Activated naive CD4-positive, alpha-beta T cell treated with anti-CD3 and anti-CD28 coated beads, Interleukin-2, amount 10 ng/mL, durations not matched to agents 7 days and 5 days (primary cell): ENCODE results near the gene THNSL1.
A peak's percentile ranks its signal among the peaks of the same experiment; 100 is the strongest.
"Not testable (repeated sequence)": the region's sequence is repeated elsewhere in the genome, so short reads cannot be mapped to it uniquely, and the experiment has no call there.

Experiments
- CTCF ChIA-PET: fragments of 350-600 bp; sonication (Branson Sonifier 250); formaldehyde crosslinking; loops from one replicate; lab custom pipeline; 2021; ENCODE audit warnings: antibody characterized with exemption; lab: Charles Lee
- DNase-seq: peaks from one replicate; pipeline ENCODE4 v3.0.0-alpha.2; 2020
- H3K27ac Mint-ChIP-seq: one replicate; pipeline ENCODE4 v1.8.0; 2021; ENCODE audit warnings: mild to moderate bottlenecking, moderate library complexity, mixed read lengths
- H3K27me3 Mint-ChIP-seq: one replicate; pipeline ENCODE4 v1.8.0; 2021; ENCODE audit warnings: mild to moderate bottlenecking, mixed read lengths
- H3K36me3 Mint-ChIP-seq: one replicate; pipeline ENCODE4 v1.8.0; 2021; ENCODE audit warnings: mixed read lengths
- H3K4me1 Mint-ChIP-seq: one replicate; pipeline ENCODE4 v1.8.0; 2021; ENCODE audit warnings: mixed read lengths
- H3K4me3 Mint-ChIP-seq: one replicate; pipeline ENCODE4 v1.8.0; 2021; ENCODE audit warnings: mild to moderate bottlenecking, moderate library complexity, mixed read lengths
- H3K9me3 Mint-ChIP-seq: one replicate; pipeline ENCODE4 v1.8.0; 2021; ENCODE audit warnings: mixed read lengths

THNSL1 gene, protein sequence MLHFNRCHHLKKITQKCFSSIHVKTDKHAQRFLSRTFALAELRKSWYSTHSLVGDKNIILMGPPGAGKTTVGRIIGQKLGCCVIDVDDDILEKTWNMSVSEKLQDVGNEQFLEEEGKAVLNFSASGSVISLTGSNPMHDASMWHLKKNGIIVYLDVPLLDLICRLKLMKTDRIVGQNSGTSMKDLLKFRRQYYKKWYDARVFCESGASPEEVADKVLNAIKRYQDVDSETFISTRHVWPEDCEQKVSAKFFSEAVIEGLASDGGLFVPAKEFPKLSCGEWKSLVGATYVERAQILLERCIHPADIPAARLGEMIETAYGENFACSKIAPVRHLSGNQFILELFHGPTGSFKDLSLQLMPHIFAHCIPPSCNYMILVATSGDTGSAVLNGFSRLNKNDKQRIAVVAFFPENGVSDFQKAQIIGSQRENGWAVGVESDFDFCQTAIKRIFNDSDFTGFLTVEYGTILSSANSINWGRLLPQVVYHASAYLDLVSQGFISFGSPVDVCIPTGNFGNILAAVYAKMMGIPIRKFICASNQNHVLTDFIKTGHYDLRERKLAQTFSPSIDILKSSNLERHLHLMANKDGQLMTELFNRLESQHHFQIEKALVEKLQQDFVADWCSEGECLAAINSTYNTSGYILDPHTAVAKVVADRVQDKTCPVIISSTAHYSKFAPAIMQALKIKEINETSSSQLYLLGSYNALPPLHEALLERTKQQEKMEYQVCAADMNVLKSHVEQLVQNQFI

DNA sequence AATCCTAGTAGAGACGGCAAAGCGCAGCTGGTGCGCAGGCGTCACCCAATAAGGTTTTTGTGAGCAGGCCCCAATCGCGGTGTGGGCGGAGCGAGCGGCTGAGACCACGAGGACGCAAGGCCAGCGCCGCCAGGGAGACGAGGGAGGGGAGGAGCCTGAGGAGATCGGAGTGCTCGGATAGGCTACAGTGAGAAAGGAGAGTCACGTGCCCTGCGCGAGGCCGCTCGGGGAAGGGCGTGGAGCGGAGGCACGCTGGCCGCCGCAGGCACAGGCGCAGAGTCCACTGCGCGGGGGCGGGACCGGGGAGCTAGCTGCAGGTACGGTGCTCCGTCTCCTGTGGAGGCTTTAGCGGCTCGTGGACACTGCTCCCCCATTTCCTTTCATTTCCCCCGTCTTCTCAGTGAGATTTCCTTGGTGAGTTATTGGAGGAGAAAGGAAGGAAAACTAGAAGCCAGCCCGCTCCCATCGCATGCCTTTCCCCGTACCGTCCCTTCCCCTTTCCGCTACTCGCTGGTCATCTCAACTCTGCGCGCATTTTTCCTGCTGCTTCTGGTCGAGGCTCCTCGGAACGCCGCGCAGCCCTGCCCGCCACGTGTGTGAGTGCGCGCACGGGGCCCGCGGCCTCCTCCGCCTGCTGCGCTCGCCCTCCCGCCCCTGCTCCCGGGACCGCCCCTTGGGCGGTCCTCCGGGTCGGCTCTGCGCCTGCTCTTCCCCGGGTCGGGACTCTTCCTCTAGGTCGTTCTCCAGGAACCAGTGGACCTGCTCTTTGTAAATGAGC is at the start of gene THNSL1:
Gene THNSL1 (plus strand): TSS at position 237 of the 778 bp plus-strand sequence. CDS start 6,612 bp downstream, outside the sequence.
- CTCF ChIA-PET = interaction anchor here (0.7 to 1.4 kb wide), 2 partner anchors 161 to 293 kb away, joined by 3 to 4 read pairs; partner anchors contain the start of gene ARHGAP21
- Mint-ChIP-seq H3K27me3 (peaks cover 4% of the 10 kb centered on the region), H3K9me3 (peaks cover 2% of the 10 kb centered on the region), H3K4me1 (peaks cover 20% of the 10 kb centered on the region), H3K4me3 (peak within 1 kb of the TSS; percentile 85), H3K36me3 (no peaks in the 10 kb centered on the region), H3K27ac (peak within 1 kb of the TSS; percentile 90)
- peak; percentile 99 for DNase-seq

DNA sequence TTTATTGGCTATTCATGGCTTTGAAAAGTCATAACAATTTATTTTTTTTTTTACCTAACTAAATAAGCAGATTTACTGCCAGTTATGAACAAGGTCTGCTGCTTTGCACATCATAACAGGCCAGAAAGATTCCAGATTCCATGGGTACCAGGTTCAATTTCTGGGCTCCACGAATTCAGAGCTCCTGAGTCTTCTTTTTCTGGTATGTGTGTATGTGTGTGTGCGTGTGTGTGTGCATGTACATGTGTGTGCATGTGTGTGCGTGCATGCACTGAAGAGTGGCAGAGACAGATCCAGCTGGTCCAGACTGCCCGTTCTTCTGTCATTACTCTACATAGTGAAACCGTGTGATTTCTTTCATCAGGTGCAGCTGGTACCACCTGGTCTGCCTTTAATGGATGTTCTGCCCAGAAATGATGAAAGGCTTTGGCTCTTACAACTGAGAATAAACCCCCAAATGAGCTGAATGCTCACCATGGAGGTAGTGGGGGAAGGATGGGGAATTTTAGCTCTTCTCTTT is 49.4 kb upstream of the THNSL1 start:
- Mint-ChIP-seq H3K27me3 (peaks cover 4% of the 10 kb centered on the region), H3K4me3 (no peak overlapping the region), H3K9me3 (no peaks in the 10 kb centered on the region), H3K4me1 (peaks cover 5% of the 10 kb centered on the region), H3K36me3 (no peaks in the 10 kb centered on the region), H3K27ac (no peak overlapping the region)
- DNase-seq = no peak
- CTCF ChIA-PET = no interaction called here

DNA sequence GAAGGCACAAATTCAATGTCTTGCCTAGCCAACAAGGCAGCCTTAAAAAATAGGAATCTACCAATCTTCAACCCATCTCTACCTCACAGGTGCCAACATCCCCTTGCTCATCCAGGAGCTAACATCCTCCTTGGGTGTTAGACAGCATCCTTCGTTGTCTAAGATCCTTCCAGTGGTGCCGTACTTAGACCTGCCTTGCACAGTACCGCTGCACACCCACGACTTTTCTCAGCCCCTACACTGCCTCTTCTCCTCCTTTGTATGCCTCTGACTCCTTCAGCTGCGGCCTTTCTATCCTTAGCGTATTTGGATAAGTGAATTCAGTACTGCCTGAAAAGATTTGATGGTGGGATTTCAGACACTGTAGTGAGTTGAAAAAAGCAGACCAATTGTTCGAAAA is 48.1 kb upstream of the THNSL1 start:
- Mint-ChIP-seq H3K4me3 (no peak overlapping the region), H3K36me3 (no peaks in the 10 kb centered on the region), H3K27me3 (peaks cover 4% of the 10 kb centered on the region), H3K4me1 (peaks cover 5% of the 10 kb centered on the region), H3K9me3 (no peaks in the 10 kb centered on the region), H3K27ac (no peak overlapping the region)
- no peak for DNase-seq
- CTCF ChIA-PET = no interaction called here

DNA sequence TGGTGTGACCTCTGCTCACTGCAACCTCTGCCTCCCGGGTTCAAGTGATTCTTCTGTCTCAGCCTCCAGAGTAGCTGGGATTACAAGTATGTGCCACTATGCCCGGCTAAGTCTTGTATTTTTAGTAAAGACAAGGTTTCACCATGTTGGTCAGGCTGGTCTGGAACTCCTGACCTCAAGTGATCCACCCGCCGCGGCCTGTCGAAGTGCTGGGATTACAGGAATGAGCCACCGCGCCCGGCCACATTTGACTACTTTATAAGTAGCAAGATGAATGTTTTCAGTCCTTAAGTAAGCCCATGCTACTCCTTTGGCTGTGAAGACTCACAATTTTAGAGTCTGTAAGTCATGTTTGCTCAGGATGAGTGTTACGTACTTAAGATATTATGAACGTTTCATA is 47.5 kb upstream of the THNSL1 start:
- not testable (repeated sequence) for H3K9me3 Mint-ChIP-seq, H3K27ac Mint-ChIP-seq, H3K36me3 Mint-ChIP-seq, H3K4me1 Mint-ChIP-seq, H3K4me3 Mint-ChIP-seq, H3K27me3 Mint-ChIP-seq, DNase-seq
- CTCF ChIA-PET = interaction anchor here (1.0 kb wide), 1 partner anchor 351 kb away, joined by 3 read pairs; no protein-coding TSS in a partner anchor

DNA sequence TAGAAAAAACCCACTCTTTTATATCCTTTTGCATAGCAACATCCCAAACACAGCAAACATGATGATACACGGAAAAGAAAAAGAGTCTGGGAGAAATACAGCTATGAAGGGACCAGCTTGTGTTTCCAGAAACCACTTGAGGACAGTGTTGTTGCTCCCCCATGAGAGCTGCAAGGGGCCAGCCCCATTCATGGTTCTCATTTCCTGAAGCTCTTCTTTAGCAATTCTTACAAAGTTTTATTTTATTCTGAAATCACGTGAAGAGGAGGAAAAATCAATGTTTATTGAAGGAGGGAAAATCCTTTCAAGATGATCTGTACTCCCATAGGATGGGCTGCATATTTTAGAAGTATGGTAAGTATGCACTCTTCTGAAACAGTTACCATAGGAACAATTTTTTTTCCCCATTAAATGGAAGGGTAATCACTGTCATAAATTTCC is 46.6 kb upstream of the THNSL1 start:
- DNase-seq = no peak
- no peak overlapping the region for H3K27ac Mint-ChIP-seq
- H3K4me3 Mint-ChIP-seq = no peak overlapping the region
- H3K36me3 Mint-ChIP-seq = no peaks in the 10 kb centered on the region
- peaks cover 4% of the 10 kb centered on the region for H3K27me3 Mint-ChIP-seq
- peaks cover 5% of the 10 kb centered on the region for H3K4me1 Mint-ChIP-seq
- no peaks in the 10 kb centered on the region for H3K9me3 Mint-ChIP-seq
- CTCF ChIA-PET = interaction anchor here (1.0 kb wide), 1 partner anchor 352 kb away, joined by 3 read pairs; no protein-coding TSS in a partner anchor

DNA sequence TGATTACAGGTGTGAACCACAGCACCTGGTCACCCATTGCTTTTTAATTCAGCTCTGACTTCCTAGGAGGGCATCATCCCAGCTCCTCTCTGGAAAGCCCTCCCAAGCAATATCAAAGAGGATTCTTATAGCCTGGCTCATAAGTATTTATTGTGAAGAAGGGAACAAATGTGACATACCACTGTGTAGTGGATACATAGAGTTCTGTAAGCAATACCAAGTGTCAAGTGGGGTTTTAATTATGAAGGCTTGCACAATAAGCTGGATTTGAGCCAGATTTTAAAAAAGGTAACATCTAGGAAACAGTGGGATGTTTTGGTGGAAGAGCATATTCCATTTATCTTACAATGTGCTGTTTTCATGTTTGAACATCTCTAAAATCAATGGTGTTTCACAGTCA is 45.0 kb upstream of the THNSL1 start:
- H3K36me3 Mint-ChIP-seq = no peaks in the 10 kb centered on the region
- CTCF ChIA-PET = no interaction called here
- no peak overlapping the region for H3K4me3 Mint-ChIP-seq
- H3K9me3 Mint-ChIP-seq = no peaks in the 10 kb centered on the region
- peaks cover 2% of the 10 kb centered on the region for H3K27me3 Mint-ChIP-seq
- H3K4me1 Mint-ChIP-seq = peaks cover 5% of the 10 kb centered on the region
- no peak for DNase-seq
- H3K27ac Mint-ChIP-seq = no peak overlapping the region

DNA sequence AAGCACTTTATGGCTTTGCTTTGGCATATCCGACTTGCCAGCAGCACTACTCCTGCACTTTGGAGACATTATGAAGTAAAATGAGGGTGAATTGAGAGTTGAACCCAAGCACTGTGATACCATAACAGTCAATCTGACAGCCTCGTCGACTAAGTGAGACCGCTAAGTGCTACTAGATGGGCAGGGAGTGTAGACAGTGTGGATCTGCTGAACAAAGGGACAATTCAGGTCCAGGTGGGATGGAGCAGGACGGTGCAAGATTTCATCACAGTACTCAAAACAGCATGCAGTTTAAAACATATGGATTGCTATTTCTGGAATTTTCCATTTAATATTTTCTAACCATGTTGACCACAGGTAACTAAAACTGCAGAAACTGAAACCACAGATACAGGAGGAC is 43.2 kb upstream of the THNSL1 start:
- DNase-seq = no peak
- Mint-ChIP-seq H3K36me3 (no peaks in the 10 kb centered on the region), H3K9me3 (no peaks in the 10 kb centered on the region), H3K4me1 (peaks cover 5% of the 10 kb centered on the region), H3K4me3 (no peak overlapping the region), H3K27ac (no peak overlapping the region), H3K27me3 (peaks cover 5% of the 10 kb centered on the region)
- CTCF ChIA-PET = no interaction called here

DNA sequence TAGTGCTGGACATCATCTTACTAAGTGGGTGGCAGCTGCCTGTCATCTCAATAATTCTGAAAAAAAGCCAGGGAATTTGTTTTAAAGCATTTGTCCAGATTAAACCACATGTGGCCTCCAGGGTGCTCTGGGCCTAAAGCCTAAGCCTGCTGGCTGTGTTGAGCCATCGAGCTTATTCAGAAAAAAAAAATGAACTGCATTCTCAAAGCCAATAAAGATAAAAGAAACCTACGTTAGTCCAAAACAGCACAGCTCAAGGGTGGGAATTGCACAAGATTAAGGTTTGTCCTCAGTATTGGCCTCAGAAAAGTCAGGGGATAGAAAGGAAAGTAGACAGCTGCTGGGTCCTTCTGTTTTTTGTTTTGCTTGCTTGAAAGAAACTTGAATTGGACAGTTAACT is 41.4 kb upstream of the THNSL1 start:
- Mint-ChIP-seq H3K4me3 (no peak overlapping the region), H3K4me1 (peaks cover 3% of the 10 kb centered on the region), H3K27me3 (peaks cover 13% of the 10 kb centered on the region), H3K27ac (no peak overlapping the region), H3K9me3 (no peaks in the 10 kb centered on the region), H3K36me3 (no peaks in the 10 kb centered on the region)
- no peak for DNase-seq
- CTCF ChIA-PET = no interaction called here

DNA sequence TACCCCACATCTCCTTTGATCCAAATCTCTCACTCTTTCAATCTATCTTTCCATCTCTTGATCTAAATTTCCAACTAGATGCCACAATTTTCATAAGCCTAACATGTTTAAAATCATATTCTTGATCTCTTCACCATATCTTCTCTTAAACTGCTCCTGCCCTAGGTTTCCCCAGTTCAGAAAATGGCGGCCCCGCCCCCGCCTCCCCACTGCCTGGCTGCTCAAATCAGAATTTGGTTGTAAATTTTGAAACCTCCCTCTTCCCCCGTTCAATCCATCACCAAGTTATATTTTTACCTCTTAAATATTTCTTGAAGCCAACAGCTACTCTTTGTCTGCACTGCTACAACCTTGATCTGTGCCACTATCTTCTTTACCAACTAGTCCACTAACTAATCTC is 36.7 kb upstream of the THNSL1 start:
- Mint-ChIP-seq H3K27me3 (peaks cover 16% of the 10 kb centered on the region), H3K27ac (no peak overlapping the region), H3K36me3 (no peaks in the 10 kb centered on the region), H3K4me3 (no peak overlapping the region), H3K4me1 (peaks cover 16% of the 10 kb centered on the region), H3K9me3 (no peaks in the 10 kb centered on the region)
- CTCF ChIA-PET = no interaction called here
- DNase-seq = no peak

DNA sequence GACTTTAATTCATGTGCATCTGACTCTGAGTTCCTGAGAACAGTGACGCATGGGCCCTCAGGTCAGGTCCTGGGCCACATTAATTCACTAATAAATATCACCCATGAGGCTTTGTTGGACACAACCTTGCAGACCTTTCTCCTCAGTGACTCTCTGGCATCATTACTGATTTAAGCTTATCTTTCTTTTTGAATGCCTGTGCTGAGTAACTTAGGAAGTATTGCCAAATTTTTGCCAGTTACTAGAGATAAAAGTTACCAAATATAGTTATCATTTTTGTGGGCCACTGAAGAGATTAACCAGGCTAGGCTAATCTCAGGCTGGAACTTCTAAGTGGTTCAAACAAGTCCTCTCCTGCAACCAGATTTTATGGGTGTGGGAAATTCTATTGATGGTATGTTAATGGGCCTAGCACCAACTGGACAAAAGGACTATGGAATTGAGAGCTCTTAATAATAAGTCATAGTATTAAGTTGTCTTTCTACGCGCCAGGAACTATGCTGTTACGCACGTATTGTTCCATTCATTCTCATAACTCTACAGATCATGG is 35.2 kb upstream of the THNSL1 start:
- DNase-seq = no peak
- CTCF ChIA-PET = interaction anchor here (0.5 to 1.4 kb wide), 2 partner anchors 25 to 364 kb away, joined by 4 to 7 read pairs; no protein-coding TSS in a partner anchor
- Mint-ChIP-seq H3K4me3 (no peak overlapping the region), H3K4me1 (peaks cover 16% of the 10 kb centered on the region), H3K36me3 (no peaks in the 10 kb centered on the region), H3K9me3 (no peaks in the 10 kb centered on the region), H3K27me3 (peaks cover 15% of the 10 kb centered on the region), H3K27ac (no peak overlapping the region)

DNA sequence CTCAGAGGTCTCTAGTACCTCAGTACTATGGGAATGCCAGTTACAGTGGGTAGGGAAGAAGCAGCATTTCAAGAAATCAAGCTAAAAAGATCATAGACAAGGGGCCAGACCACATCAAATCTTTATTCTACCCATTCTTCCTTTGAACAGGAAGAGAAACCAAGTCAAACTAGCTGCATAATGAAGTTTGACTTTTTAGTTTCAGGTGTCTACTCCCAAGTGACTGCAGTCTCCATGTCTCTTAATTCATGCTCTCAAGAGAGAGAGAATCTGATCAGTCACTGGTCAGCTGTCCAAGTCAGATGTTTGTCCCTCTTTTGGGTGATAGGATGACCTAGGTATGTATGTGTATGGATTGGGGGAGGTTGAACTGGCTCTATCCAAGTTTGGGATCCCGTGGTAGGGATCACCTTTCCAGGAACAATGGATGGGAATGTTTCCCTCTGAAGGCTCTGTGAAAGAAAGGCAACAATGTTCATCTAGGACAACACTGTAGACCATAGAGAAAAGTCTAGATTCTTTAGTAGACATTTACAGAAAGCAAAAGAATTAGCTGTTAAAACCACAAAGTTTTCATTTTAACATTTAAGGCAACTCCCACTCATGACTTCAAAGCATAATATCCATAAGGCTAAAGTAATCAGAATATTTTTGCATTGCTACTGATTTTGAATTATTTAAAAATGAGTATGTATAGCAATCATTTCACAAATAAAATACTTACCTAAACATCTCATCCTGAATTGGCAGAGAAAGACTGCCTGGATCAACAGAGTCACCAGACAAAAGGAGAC is 33.9 kb upstream of the THNSL1 start:
- no peaks in the 10 kb centered on the region for H3K9me3 Mint-ChIP-seq
- H3K4me3 Mint-ChIP-seq = no peak overlapping the region
- DNase-seq = no peak
- CTCF ChIA-PET = interaction anchor here (0.6 to 1.4 kb wide), 2 partner anchors 365 to 893 kb away, joined by 3 to 7 read pairs; no protein-coding TSS in a partner anchor
- peaks cover 16% of the 10 kb centered on the region for H3K4me1 Mint-ChIP-seq
- H3K27ac Mint-ChIP-seq = no peak overlapping the region
- H3K27me3 Mint-ChIP-seq = peaks cover 17% of the 10 kb centered on the region
- no peaks in the 10 kb centered on the region for H3K36me3 Mint-ChIP-seq

DNA sequence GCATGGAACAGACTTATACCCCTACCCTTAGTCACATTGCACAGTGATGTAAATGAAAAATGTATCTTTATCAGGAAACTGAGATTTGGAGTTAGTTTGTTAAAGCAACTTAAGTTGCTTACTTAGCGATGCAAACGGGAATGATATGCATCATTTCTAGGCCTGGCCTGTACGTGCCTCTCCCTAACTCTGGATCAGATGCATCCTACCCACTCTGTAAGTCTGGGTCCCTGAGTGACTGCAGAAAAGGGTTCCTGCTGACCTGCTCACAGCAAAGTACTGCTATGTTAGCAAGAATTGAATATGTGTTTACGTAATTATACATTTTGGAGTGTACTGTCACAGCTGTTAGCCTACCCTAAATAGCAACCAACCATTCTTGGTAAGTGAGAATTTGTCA is 33.3 kb upstream of the THNSL1 start:
- Mint-ChIP-seq H3K4me1 (peaks cover 16% of the 10 kb centered on the region), H3K27me3 (peaks cover 17% of the 10 kb centered on the region), H3K27ac (no peak overlapping the region), H3K9me3 (no peaks in the 10 kb centered on the region), H3K36me3 (no peaks in the 10 kb centered on the region), H3K4me3 (no peak overlapping the region)
- CTCF ChIA-PET = interaction anchor here (0.6 kb wide), 1 partner anchor 460 kb away, joined by 3 read pairs; no protein-coding TSS in a partner anchor
- no peak for DNase-seq

DNA sequence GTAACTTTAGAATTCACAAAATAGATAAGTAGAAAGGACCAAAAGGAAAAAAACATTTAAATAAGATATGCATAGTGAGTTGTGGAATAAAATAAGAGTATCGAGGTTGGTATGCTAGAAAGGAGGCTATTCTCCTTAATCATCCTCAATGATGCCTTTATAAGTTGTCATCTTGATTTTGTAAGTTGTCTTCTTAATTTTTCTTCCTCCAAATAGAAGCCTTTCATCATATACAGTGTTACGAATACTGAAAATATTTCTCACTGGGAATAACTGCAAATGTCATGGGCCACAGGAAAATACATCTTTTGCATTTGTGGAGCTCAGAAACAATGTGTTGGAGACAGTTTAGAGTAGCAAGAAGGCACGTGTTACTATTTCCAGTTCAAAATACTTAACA is 32.5 kb upstream of the THNSL1 start:
- Mint-ChIP-seq H3K27ac (no peak overlapping the region), H3K4me3 (no peak overlapping the region), H3K4me1 (peaks cover 16% of the 10 kb centered on the region), H3K27me3 (peaks cover 13% of the 10 kb centered on the region), H3K36me3 (no peaks in the 10 kb centered on the region), H3K9me3 (no peaks in the 10 kb centered on the region)
- CTCF ChIA-PET = no interaction called here
- no peak for DNase-seq
